GM12872 (cell line): ENCODE data around the gene KNSTRN.

Source experiments
- CTCF ChIP-seq: IDR thresholded peaks from 3 replicates; pipeline ENCODE4 v1.5.1; 2011; ENCODE audit warnings: low read depth, mild to moderate bottlenecking, low read length, moderate library complexity; ENCODE audit not compliant: insufficient read depth

KNSTRN gene

GRCh38 chr15:40364251-40364650 is 18.3 kb upstream of the KNSTRN start:
- TF ChIP-seq CTCF = no peak

DNA sequence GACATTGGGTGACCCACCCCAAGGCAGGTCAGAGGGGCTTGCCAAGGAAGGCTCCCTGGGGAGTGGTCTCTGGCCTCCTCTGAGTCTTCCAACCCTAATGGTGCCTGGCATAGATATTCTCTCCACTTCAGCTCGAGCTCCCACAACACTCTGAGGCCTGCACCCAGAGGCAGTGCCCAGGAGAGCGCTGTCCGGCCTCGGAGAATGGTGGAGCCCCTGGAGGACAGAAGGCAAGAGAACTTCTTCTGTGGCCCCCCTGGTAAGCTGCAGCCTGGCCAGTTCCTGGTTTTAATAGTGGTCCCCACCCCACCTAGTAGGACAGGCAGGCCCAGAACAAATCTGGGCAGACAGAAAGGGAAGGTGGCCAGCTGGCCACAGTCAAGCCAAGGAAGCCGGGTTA is 17.5 kb upstream of the KNSTRN start:
- TF ChIP-seq CTCF = no peak

DNA sequence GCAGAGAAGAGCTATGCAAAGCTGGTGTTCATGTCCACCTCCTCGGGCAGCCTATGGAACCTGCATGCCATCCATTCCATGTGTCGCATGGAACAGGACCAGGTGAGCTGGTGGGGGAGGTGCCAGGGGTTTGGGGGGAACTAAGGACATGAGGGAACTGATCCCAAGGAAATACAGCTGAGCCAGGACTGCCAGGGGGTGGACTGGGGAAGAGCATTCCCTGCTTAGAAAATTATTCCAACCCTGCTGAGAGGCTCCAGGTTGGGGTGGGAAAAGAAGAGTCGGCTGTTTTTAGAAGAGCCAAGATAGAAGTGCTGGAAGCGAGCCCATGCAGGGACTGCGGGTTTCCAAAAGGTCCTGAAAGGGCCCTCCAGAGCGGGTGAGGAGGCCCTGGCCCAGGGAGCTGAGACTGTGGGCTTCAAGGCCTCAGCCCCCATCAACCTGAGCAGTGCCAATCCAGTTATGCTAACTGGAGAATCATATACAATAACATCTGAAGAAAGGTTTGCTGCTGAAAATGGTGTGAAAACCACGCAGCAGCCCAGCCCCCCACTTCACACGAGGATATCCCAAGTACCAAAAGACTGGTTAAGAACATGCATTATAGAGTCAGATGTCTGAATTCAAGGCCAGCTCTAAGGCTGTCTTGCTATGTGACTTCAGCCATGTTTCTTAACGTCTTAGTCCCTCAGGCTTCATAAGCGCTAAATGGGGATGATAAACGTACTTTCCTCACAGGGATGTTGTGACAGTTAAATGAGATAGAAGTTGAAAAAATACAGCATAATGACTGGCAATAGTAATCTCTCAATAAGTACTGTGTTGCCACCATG is 16.7 kb upstream of the KNSTRN start:
- no peak for TF ChIP-seq CTCF

DNA sequence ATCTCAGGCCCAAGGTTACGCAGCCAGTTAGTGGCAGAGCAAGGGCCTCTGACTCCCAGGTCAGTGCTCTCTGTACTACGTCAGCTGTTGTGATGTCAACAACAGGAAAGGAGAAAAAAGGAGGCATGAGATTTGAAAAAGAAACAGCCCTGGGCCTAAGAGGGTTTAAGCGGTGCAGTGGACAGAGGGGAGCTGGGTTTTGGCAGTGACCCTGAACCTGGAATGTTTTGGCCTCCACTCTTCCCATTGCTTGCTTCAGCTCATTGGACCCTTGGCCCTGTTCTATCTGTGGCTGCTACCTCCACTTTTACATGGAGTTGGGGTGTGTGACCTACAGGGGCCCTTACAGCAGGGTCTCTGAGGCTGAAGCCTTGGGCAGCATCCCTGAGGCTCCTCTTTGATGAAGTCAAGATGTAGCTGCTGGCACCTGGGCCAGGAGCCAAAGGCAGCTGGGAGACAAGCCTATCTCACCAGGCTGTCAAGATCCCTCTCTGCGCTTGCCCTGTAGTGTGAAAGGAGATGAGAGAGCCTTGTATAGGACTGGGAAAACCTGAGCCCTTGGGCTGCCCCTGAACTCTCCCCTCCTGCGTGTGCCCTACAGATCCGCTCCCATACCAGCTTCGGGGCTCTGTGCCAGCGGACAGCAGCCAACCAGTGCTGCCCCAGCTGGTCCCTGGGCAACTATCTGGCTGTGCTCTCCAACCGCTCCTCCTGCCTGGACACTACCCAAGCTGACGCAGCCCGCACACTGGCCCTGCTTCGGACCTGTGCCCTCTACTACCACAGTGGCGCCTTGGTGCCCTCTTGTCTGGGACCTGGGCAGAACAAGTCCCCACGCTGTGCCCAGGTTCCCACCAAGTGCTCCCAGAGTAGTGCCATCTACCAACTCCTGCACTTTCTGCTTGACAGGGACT is 15.8 kb upstream of the KNSTRN start:
- no peak for TF ChIP-seq CTCF

- no peak for TF ChIP-seq CTCF
Observed at GRCh38 chr15:40367371-40367685, 15.2 kb upstream of the KNSTRN start.

DNA sequence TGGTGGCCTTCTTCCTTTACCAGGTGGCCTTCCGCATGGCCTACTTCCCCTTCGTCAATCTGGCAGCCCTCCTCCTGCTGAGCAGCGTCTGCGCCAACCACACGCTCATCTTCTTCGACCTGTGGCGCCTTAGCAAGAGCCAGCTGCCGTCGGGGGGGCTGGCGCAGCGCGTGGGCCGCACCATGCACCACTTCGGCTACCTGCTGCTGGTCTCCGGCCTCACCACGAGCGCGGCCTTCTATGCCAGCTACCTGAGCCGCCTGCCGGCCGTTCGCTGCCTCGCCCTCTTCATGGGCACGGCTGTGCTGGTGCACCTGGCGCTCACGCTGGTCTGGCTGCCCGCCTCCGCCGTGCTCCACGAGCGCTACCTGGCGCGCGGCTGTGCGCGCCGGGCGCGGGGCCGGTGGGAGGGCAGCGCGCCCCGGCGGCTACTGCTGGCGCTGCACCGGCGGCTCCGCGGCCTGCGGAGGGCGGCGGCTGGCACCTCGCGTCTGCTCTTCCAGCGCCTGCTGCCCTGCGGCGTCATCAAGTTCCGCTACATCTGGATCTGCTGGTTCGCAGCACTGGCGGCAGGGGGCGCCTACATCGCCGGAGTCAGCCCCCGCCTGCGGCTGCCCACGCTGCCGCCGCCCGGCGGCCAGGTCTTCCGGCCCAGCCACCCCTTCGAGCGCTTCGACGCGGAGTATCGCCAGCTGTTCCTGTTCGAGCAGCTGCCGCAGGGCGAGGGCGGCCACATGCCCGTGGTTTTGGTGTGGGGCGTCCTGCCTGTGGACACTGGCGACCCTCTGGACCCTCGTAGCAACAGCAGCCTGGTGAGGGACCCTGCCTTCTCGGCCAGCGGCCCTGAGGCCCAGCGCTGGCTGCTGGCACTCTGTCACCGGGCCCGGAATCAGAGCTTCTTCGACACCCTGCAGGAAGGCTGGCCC is 14.6 kb upstream of the KNSTRN start:
- peak; percentile 82 for TF ChIP-seq CTCF
